Immature natural killer cell (primary cell): ENCODE data around the gene CCDC90B. TPM values are rescaled to one million over a fixed set of nuclear protein-coding genes. Genes with fewer than 3 reads are reported as not detected.
A peak's percentile ranks its signal among the peaks of the same experiment; 100 is the strongest.
"Not testable (repeated sequence)": the region's sequence is repeated elsewhere in the genome, so short reads cannot be mapped to it uniquely, and the experiment has no call there.

Source experiments
- DNase-seq, 3 donors: peaks; one replicate each; pipeline ENCODE4 v3.0.0; 2022; ENCODE audit warnings: mixed read lengths in 1 of 3
- H3K27ac Mint-ChIP-seq, 6 donors: one replicate each; pipeline ENCODE4 v1.8.0; 2020; ENCODE audit warnings: mixed read lengths in 6 of 6, mild to moderate bottlenecking in 5 of 6, inconsistent platforms in 4 of 6, moderate library complexity in 3 of 6
- H3K27me3 Mint-ChIP-seq, 3 donors: one replicate each; pipeline ENCODE4 v1.8.0; 2020 to 2021; ENCODE audit warnings: low read depth in 3 of 3, mild to moderate bottlenecking in 3 of 3, mixed read lengths in 3 of 3, moderate library complexity in 3 of 3, inconsistent platforms in 1 of 3
- H3K36me3 Mint-ChIP-seq, 3 donors: one replicate each; pipeline ENCODE4 v1.8.0; 2020; ENCODE audit warnings: mixed read lengths in 3 of 3, inconsistent platforms in 2 of 3, mild to moderate bottlenecking in 2 of 3
- H3K4me1 Mint-ChIP-seq, 2 donors: one replicate each; pipeline ENCODE4 v1.8.0; 2020; ENCODE audit warnings: inconsistent platforms in 2 of 2, mild to moderate bottlenecking in 2 of 2, mixed read lengths in 2 of 2, moderate library complexity in 1 of 2
- H3K4me3 Mint-ChIP-seq, 5 donors: one replicate each; pipeline ENCODE4 v1.8.0; 2020; ENCODE audit warnings: mild to moderate bottlenecking in 5 of 5, mixed read lengths in 5 of 5, inconsistent platforms in 3 of 5, moderate library complexity in 3 of 5
- H3K9me3 Mint-ChIP-seq, 6 donors: one replicate each; pipeline ENCODE4 v1.8.0; 2020; ENCODE audit warnings: mild to moderate bottlenecking in 6 of 6, mixed read lengths in 6 of 6, inconsistent platforms in 4 of 6, moderate library complexity in 3 of 6
- polyA plus RNA-seq, 3 donors: library from polyadenylated mRNA; unstranded; fragments of 300-500 nt; fragmentation: Illumina TruSeq; gene quantifications; one replicate each; pipeline ENCODE4 v1.2.3, GENCODE V29; 2021

CCDC90B gene
- polyA plus RNA-seq, 3 donors from 2014 or later: 42.2 to 64.4 (median 50.5) TPM

GRCh38 chr11:83278351-83278750, 7.8 kb downstream of the CCDC90B start:
- no peaks in the 10 kb centered on the region for H3K9me3 Mint-ChIP-seq
- H3K4me1 Mint-ChIP-seq: peaks cover 9 to 21% of the 10 kb centered on the region in 2 donors

DNA sequence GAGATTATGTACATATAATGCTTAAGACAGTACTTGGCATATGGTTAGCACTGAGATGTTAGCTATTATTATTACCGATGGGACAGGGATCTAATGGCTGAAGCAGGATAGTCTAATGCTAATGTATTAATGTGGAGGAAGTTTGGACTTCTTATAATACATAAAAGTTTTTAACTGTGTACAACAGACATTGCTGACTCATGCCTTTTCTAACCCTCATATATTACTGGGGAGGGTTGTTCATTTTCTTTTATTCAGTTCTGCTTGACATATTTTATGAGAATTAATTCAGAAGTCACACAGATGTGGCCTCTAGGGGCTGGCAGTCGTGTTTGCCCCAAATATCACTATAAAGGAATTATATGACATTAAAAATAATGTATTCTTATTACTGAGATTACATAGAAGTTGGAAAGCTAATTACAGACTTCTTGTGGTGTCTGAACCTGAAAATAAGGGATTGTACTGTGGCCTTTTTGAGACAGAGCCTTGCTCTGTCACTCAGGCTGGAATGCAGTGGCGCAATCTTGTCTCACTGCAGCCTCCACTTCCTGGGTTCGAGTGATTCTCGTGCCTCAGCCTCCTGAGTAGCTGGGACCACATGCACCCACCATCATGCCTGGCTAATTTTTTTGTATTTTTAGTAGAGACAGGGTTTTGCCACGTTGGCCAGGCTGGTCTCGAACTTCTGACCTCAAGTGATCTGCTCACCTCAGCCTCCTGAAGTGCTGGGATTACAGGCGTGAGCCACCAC, 10.1 kb downstream of the CCDC90B start:
- no peaks in the 10 kb centered on the region for H3K9me3 Mint-ChIP-seq
- peaks cover 1% of the 10 kb centered on the region in 2 donors for H3K4me1 Mint-ChIP-seq
- peaks cover 23 to 40% (median 29%) of the 10 kb centered on the region in 3 donors for H3K36me3 Mint-ChIP-seq
- H3K27me3 Mint-ChIP-seq: no peaks in the 10 kb centered on the region
- no peak overlapping the region for H3K4me3 Mint-ChIP-seq
- H3K27ac Mint-ChIP-seq: no peak overlapping the region
- DNase-seq: no peak

More at GRCh38 chr11:83278351-83278750, 7.8 kb downstream of the CCDC90B start:
- no peak overlapping the region for H3K27ac Mint-ChIP-seq
- H3K4me3 Mint-ChIP-seq: no peak overlapping the region
- H3K36me3 Mint-ChIP-seq: peaks cover 7 to 25% (median 13%) of the 10 kb centered on the region in 3 donors
- no peaks in the 10 kb centered on the region for H3K27me3 Mint-ChIP-seq
- no peak for DNase-seq

DNA sequence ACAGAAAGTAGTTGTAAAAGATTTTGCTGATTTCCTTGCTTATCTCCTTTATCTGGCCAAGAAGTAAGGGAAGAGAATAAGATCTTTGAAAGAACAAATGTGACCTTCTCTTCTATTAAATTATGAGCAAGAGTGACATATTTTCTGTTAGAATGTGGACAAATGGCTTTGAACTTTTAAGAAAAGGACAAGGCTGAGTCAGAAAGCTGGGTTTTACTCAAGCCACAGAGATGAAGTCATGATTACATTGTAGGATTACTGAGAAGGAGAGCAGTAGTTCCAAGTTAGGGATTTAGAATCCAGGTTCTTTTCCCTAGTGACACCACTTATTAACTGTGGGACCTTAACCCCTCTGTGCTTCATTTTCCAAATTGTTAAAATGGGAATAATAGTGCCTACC, 13.5 kb downstream of the CCDC90B start:
- no peak for DNase-seq
- no peak overlapping the region for H3K4me3 Mint-ChIP-seq
- H3K27ac Mint-ChIP-seq: peak overlapping the region in 1 of 6 donors; percentile 43
- H3K9me3 Mint-ChIP-seq: no peaks in the 10 kb centered on the region
- H3K4me1 Mint-ChIP-seq: peaks cover 11 to 26% of the 10 kb centered on the region in 2 donors
- H3K27me3 Mint-ChIP-seq: no peaks in the 10 kb centered on the region
- H3K36me3 Mint-ChIP-seq: peaks cover 30 to 51% (median 32%) of the 10 kb centered on the region in 3 donors

- peaks cover 30 to 51% (median 36%) of the 10 kb centered on the region in 3 donors for H3K36me3 Mint-ChIP-seq
- not testable (repeated sequence) for H3K27me3 Mint-ChIP-seq, H3K27ac Mint-ChIP-seq, H3K4me3 Mint-ChIP-seq, H3K9me3 Mint-ChIP-seq, DNase-seq
- peaks cover 11 to 31% of the 10 kb centered on the region in 2 donors for H3K4me1 Mint-ChIP-seq
Observed at GRCh38 chr11:83271734-83272133, 14.4 kb downstream of the CCDC90B start.

GRCh38 chr11:83269080-83269479, 17.1 kb downstream of the CCDC90B start:
- not testable (repeated sequence) for H3K27me3 Mint-ChIP-seq, H3K4me3 Mint-ChIP-seq, H3K9me3 Mint-ChIP-seq, DNase-seq
- Mint-ChIP-seq H3K27ac (peak overlapping the region in 1 of 6 donors; percentile 57), H3K36me3 (peaks cover 32 to 60% (median 41%) of the 10 kb centered on the region in 3 donors), H3K4me1 (peaks cover 11 to 31% of the 10 kb centered on the region in 2 donors)

GRCh38 chr11:83265331-83265730, 20.8 kb downstream of the CCDC90B start:
- DNase-seq: no peak
- Mint-ChIP-seq H3K27me3 (peaks cover 0 to 2% (median 0%) of the 10 kb centered on the region in 3 donors), H3K27ac (no peak overlapping the region), H3K36me3 (peaks cover 18 to 35% (median 28%) of the 10 kb centered on the region in 3 donors), H3K9me3 (no peaks in the 10 kb centered on the region), H3K4me1 (peaks cover 6 to 28% of the 10 kb centered on the region in 2 donors), H3K4me3 (no peak overlapping the region)

DNA sequence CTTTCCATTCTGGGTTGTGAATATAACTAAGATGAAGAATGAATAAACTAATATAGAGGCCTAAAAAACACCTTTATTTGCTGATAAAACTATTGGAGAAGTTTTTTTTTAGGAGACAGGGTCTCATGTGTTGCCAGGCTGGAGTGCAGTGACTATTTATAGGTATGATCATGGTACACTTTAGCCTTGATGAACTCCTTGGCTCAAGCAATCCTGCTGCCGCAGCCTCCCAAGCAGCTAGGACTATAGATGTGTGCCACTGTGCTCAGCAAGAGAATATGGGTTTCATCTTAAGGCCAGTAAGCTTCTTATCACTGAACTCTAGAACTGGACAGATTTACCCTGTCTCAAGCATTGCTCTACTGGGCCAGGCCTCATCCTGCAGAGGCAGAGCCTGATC, 26.6 kb downstream of the CCDC90B start:
- H3K27me3 Mint-ChIP-seq: peaks cover 0 to 5% (median 0%) of the 10 kb centered on the region in 3 donors
- no peaks in the 10 kb centered on the region for H3K9me3 Mint-ChIP-seq
- H3K4me3 Mint-ChIP-seq: no peak overlapping the region
- H3K36me3 Mint-ChIP-seq: peaks cover 18 to 22% (median 19%) of the 10 kb centered on the region in 3 donors
- peak overlapping the region in 1 of 6 donors; percentile 41 for H3K27ac Mint-ChIP-seq
- no peak for DNase-seq
- no peaks in the 10 kb centered on the region for H3K4me1 Mint-ChIP-seq

DNA sequence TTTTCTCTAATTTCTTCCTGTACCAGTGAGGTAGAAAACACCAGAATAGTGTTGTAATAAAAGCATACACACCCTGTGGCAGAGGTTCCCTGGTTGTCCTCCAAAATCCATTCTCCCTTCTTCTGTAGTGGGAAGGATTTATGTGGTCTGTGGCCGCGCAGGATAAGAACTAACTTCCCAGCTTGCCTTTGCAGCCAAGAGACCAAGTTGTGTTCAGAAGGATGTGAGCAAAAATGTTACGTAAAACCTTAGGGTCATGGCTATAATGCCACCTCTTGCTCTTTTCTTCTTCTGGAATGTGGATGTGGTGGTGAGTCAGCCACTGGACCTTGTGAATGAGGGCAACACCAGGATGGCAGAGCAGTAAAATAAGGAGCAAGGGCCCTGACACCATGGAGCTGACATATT, 28.4 kb downstream of the CCDC90B start:
- no peak overlapping the region for H3K27ac Mint-ChIP-seq
- no peak overlapping the region for H3K4me3 Mint-ChIP-seq
- DNase-seq: no peak
- H3K27me3 Mint-ChIP-seq: peaks cover 0 to 4% (median 0%) of the 10 kb centered on the region in 3 donors
- H3K9me3 Mint-ChIP-seq: no peaks in the 10 kb centered on the region
- no peaks in the 10 kb centered on the region for H3K4me1 Mint-ChIP-seq
- peaks cover 4 to 18% (median 15%) of the 10 kb centered on the region in 3 donors for H3K36me3 Mint-ChIP-seq

- Mint-ChIP-seq H3K27ac (peak overlapping the region in 3 of 6 donors; percentile 9 to 47 (median 29)), H3K4me3 (no peak overlapping the region), H3K36me3 (peaks cover 4 to 17% (median 15%) of the 10 kb centered on the region in 3 donors), H3K4me1 (no peaks in the 10 kb centered on the region), H3K9me3 (no peaks in the 10 kb centered on the region), H3K27me3 (peaks cover 0 to 4% (median 0%) of the 10 kb centered on the region in 3 donors)
- no peak for DNase-seq
Observed at GRCh38 chr11:83256602-83257340, 29.4 kb downstream of the CCDC90B start.

- H3K9me3 Mint-ChIP-seq: no peaks in the 10 kb centered on the region
- H3K27me3 Mint-ChIP-seq: peaks cover 0 to 4% (median 0%) of the 10 kb centered on the region in 3 donors
- no peaks in the 10 kb centered on the region for H3K4me1 Mint-ChIP-seq
- no peak overlapping the region for H3K4me3 Mint-ChIP-seq
- peaks cover 0 to 15% (median 14%) of the 10 kb centered on the region in 3 donors for H3K36me3 Mint-ChIP-seq
- no peak overlapping the region for H3K27ac Mint-ChIP-seq
- no peak for DNase-seq
Observed at GRCh38 chr11:83255366-83255765, 30.8 kb downstream of the CCDC90B start.

- Mint-ChIP-seq H3K4me1 (peaks cover 0 to 6% of the 10 kb centered on the region in 2 donors), H3K27me3 (peaks cover 0 to 2% (median 0%) of the 10 kb centered on the region in 3 donors), H3K9me3 (no peaks in the 10 kb centered on the region), H3K4me3 (no peak overlapping the region), H3K36me3 (peaks cover 0 to 9% (median 8%) of the 10 kb centered on the region in 3 donors), H3K27ac (no peak overlapping the region)
- DNase-seq: no peak
Observed at GRCh38 chr11:83252941-83253340, 33.2 kb downstream of the CCDC90B start.

GRCh38 chr11:83252266-83252665, 33.9 kb downstream of the CCDC90B start:
- DNase-seq: no peak
- peaks cover 0 to 6% of the 10 kb centered on the region in 2 donors for H3K4me1 Mint-ChIP-seq
- H3K4me3 Mint-ChIP-seq: no peak overlapping the region
- H3K27ac Mint-ChIP-seq: no peak overlapping the region
- H3K36me3 Mint-ChIP-seq: peaks cover 0 to 9% (median 8%) of the 10 kb centered on the region in 3 donors
- H3K9me3 Mint-ChIP-seq: no peaks in the 10 kb centered on the region
- peaks cover 0 to 2% (median 0%) of the 10 kb centered on the region in 3 donors for H3K27me3 Mint-ChIP-seq

DNA sequence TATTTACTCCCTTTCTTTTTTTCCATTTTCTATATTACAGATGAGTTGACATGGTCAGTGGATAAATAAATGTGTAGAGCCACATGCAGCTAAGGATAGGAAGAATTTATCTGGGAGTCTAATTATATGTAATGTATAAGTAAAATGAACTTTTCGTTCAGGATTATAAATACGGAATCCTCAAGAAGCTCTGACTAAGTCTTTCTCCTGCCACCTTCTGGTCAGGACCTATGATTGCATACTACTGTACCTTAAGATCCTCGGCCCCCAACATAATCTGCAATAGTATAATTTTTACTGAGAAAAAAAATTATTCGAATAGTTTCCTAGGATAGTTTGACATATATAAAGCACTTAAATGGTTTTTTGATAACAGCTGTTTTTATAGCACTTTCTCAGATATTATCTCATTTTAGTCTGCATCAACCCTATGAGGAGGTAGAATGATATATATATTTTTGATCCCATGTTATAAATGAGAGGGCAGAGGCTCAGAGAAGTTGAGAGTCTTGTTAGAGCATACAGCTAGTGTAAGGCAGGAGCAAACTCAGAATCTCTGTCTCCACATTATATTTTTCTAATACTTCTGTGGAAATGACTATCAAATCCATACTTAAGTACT, 36.1 kb downstream of the CCDC90B start:
- no peaks in the 10 kb centered on the region for H3K9me3 Mint-ChIP-seq
- H3K4me3 Mint-ChIP-seq: no peak overlapping the region
- DNase-seq: peak; percentile 10 to 40 (median 32)
- H3K27me3 Mint-ChIP-seq: no peaks in the 10 kb centered on the region
- H3K27ac Mint-ChIP-seq: no peak overlapping the region
- H3K4me1 Mint-ChIP-seq: peaks cover 0 to 6% of the 10 kb centered on the region in 2 donors
- H3K36me3 Mint-ChIP-seq: no peaks in the 10 kb centered on the region
